Measurements from ENCODE around the gene ALCAM.

GRCh38 chr3:105542282-105543019, 175.7 kb downstream of the ALCAM start:
- TF ChIP-seq POLR2A (IDR thresholded peaks at IDR 0.05), result no peak
- TF ChIP-seq CTCF (IDR thresholded peaks at IDR 0.05), result no peak
- TF ChIP-seq EP300 (IDR thresholded peaks at IDR 0.05), result no peak
